Endodermal cell (in vitro differentiated cells): ENCODE measurements around the gene C1QL1. TPM values are rescaled to one million over a fixed set of nuclear protein-coding genes. Genes with fewer than 3 reads are reported as not detected.

Source experiments
- DNase-seq: peaks from one replicate; pipeline ENCODE4 v3.0.0-alpha.2; 2017
- H3K27ac ChIP-seq: 2 replicates; pipeline ENCODE4 v1.5.1; 2013; ENCODE audit warnings: mild to moderate bottlenecking, low read depth, low read length, moderate library complexity
- H3K27me3 ChIP-seq: 2 replicates; pipeline ENCODE4 v1.6.1; 2013; ENCODE audit warnings: mild to moderate bottlenecking, low read length, moderate library complexity; ENCODE audit not compliant: insufficient read depth, control insufficient read depth, poor library complexity, severe bottlenecking
- H3K36me3 ChIP-seq: 2 replicates; pipeline ENCODE4 v1.7.0; 2013; ENCODE audit warnings: mild to moderate bottlenecking, low read length, moderate library complexity; ENCODE audit not compliant: control insufficient read depth, insufficient read depth
- H3K4me1 ChIP-seq: one replicate; pipeline ENCODE4 v1.7.0; 2013; ENCODE audit warnings: low read length; ENCODE audit not compliant: control insufficient read depth, insufficient read depth
- H3K4me3 ChIP-seq: 2 replicates; pipeline ENCODE4 v1.5.1; 2013; ENCODE audit warnings: mild to moderate bottlenecking, low read length, moderate library complexity
- H3K9ac ChIP-seq: 2 replicates; pipeline ENCODE4 v1.6.1; 2013; ENCODE audit warnings: mild to moderate bottlenecking, low read length, moderate library complexity; ENCODE audit not compliant: poor library complexity, severe bottlenecking; ENCODE audit errors: extremely low read depth
- H3K9me3 ChIP-seq: 2 replicates; pipeline ENCODE4 v1.6.1; 2013; ENCODE audit warnings: mild to moderate bottlenecking, low read length, moderate library complexity; ENCODE audit not compliant: control insufficient read depth
- H3K27ac Mint-ChIP-seq: 2 replicates; pipeline ENCODE4 v1.8.0; 2020; ENCODE audit warnings: mixed read lengths
- H3K27me3 Mint-ChIP-seq: 2 replicates; pipeline ENCODE4 v1.8.0; 2021; ENCODE audit warnings: mild to moderate bottlenecking, mixed read lengths; ENCODE audit not compliant: insufficient read depth
- H3K36me3 Mint-ChIP-seq: 2 replicates; pipeline ENCODE4 v1.8.0; 2020; ENCODE audit warnings: low read depth, mixed read lengths
- H3K4me1 Mint-ChIP-seq: 2 replicates; pipeline ENCODE4 v1.8.0; 2020; ENCODE audit warnings: mixed read lengths
- H3K4me3 Mint-ChIP-seq: 2 replicates; pipeline ENCODE4 v1.8.0; 2020; ENCODE audit warnings: mild to moderate bottlenecking, moderate library complexity, mixed read lengths
- H3K9me3 Mint-ChIP-seq: 2 replicates; pipeline ENCODE4 v1.8.0; 2020; ENCODE audit warnings: mild to moderate bottlenecking, mixed read lengths
- CTCF ChIP-seq: fragments of 200-600 bp; sonication (generic); conservative IDR thresholded peaks from 2 replicates; pipeline ENCODE4 v1.5.0; 2021; ENCODE audit warnings: antibody characterized with exemption, mild to moderate bottlenecking
- WGBS, 2 experiments: methylation state at CpG; one replicate each; pipeline versions ENCODE4 v1.1.5 to v1.1.7; 2013; ENCODE audit warnings: missing lambda C conversion rate in 2 of 2, mixed read lengths in 1 of 2; ENCODE audit not compliant: insufficient coverage in 1 of 2, insufficient read length in 1 of 2; 5-methylcytosine and 5-hydroxymethylcytosine counted together
- total RNA-seq, 2 donors: library from RNA; stranded (reverse); fragmentation: NEBNext Ultra II Directional in 1 of 2; extraction: Animal tissue kit (Norgen Biotek cat#: 25700) in 1 of 2; gene quantifications; 2 replicates in 1 of 2; 3 replicates in 1 of 2; pipeline ENCODE4 v1.2.1, GENCODE V29; 2021

The C1QL1 gene
- total RNA-seq, 2 donors from 2014 or later, result 1.4 to 2.7 TPM

- H3K36me3 Mint-ChIP-seq, result no peaks in the 10 kb centered on the region
- peaks cover 6% of the 10 kb centered on the region for H3K9me3 Mint-ChIP-seq
- H3K27ac Mint-ChIP-seq, result peak overlapping the region; percentile 69
- no peak overlapping the region for H3K4me3 ChIP-seq
- H3K9ac ChIP-seq, result no peak overlapping the region
- H3K27ac ChIP-seq, result no peak overlapping the region
- 60 to 73% methylated on average over 2 to 3 of the region's 3 CpGs for WGBS, 2 experiments
- H3K36me3 ChIP-seq, result no peaks in the 10 kb centered on the region
- H3K4me1 ChIP-seq, result peaks cover 10% of the 10 kb centered on the region
- H3K9me3 ChIP-seq, result peaks cover 5% of the 10 kb centered on the region
- peaks cover 2% of the 10 kb centered on the region for H3K27me3 Mint-ChIP-seq
- no peaks in the 10 kb centered on the region for H3K27me3 ChIP-seq
- H3K4me1 Mint-ChIP-seq, result peaks cover 27% of the 10 kb centered on the region
- TF ChIP-seq CTCF, result no peak
- H3K4me3 Mint-ChIP-seq, result no peak overlapping the region
- DNase-seq, result no peak
Measured at GRCh38 chr17:45004388-45004787, 36.3 kb upstream of the C1QL1 start.

GRCh38 chr17:45003877-45004276 lies 35.8 kb upstream of the C1QL1 start:
- no peaks in the 10 kb centered on the region for H3K27me3 ChIP-seq
- H3K4me1 ChIP-seq, result peaks cover 10% of the 10 kb centered on the region
- Mint-ChIP-seq H3K4me3 (no peak overlapping the region), H3K36me3 (no peaks in the 10 kb centered on the region), H3K27me3 (peaks cover 2% of the 10 kb centered on the region), H3K4me1 (peaks cover 27% of the 10 kb centered on the region), H3K9me3 (peaks cover 11% of the 10 kb centered on the region), H3K27ac (peak overlapping the region; percentile 69)
- H3K27ac ChIP-seq, result no peak overlapping the region
- H3K9me3 ChIP-seq, result peaks cover 9% of the 10 kb centered on the region
- no peaks in the 10 kb centered on the region for H3K36me3 ChIP-seq
- WGBS, 2 experiments, result 30 to 35% methylated on average over 5 to 8 of the region's 8 CpGs
- no peak for TF ChIP-seq CTCF
- peak; percentile 85 for DNase-seq
- H3K9ac ChIP-seq, result no peak overlapping the region
- no peak overlapping the region for H3K4me3 ChIP-seq

- Histone ChIP-seq H3K4me1 (peaks cover 17% of the 10 kb centered on the region), H3K9me3 (peaks cover 9% of the 10 kb centered on the region), H3K36me3 (no peaks in the 10 kb centered on the region), H3K27ac (no peak overlapping the region), H3K4me3 (no peak overlapping the region), H3K9ac (no peak overlapping the region), H3K27me3 (no peaks in the 10 kb centered on the region)
- H3K4me3 Mint-ChIP-seq, result no peak overlapping the region
- no peak for DNase-seq
- WGBS, 2 experiments, result 80 to 100% methylated on average over 1 to 3 of the region's 3 CpGs
- H3K4me1 Mint-ChIP-seq, result peaks cover 34% of the 10 kb centered on the region
- peaks cover 15% of the 10 kb centered on the region for H3K9me3 Mint-ChIP-seq
- no peak for TF ChIP-seq CTCF
- H3K27ac Mint-ChIP-seq, result no peak overlapping the region
- peaks cover 5% of the 10 kb centered on the region for H3K27me3 Mint-ChIP-seq
- no peaks in the 10 kb centered on the region for H3K36me3 Mint-ChIP-seq
Measured at GRCh38 chr17:45001310-45001709, 33.2 kb upstream of the C1QL1 start.
